H1 (cell line): ENCODE measurements around the gene BLOC1S1. TPM values are rescaled to one million over a fixed set of nuclear protein-coding genes. Genes with fewer than 3 reads are reported as not detected.

ENCODE experiments used
- CHD7 ChIP-seq: fragments of 300-600 bp; sonication (generic); IDR thresholded peaks from 2 replicates; pipeline ENCODE4 v1.7.1; 2012; ENCODE audit warnings: low read length, moderate library complexity, mild to moderate bottlenecking, inconsistent platforms; ENCODE audit not compliant: insufficient replicate concordance
- GTF2F1 ChIP-seq: IDR thresholded peaks from 2 replicates; pipeline ENCODE4 v1.6.1; 2012; ENCODE audit warnings: low read depth, low read length, improper control_type of control experiment, borderline replicate concordance
- HDAC6 ChIP-seq: IDR thresholded peaks from one replicate; pipeline ENCODE4 v1.7.1; 2012; ENCODE audit warnings: low read depth, mild to moderate bottlenecking, inconsistent platforms, low read length, moderate library complexity
- PHF8 ChIP-seq: fragments of 200-600 bp; sonication (generic); conservative IDR thresholded peaks from 2 replicates; pipeline ENCODE4 v1.7.1; 2012; ENCODE audit warnings: low read depth, mild to moderate bottlenecking, inconsistent platforms, low read length, moderate library complexity
- POLR2AphosphoS5 ChIP-seq: IDR thresholded peaks from 2 replicates; pipeline ENCODE4 v1.6.1; 2011; ENCODE audit warnings: low read depth, low read length
- SAP30 ChIP-seq: fragments of 300-600 bp; sonication (generic); IDR thresholded peaks from 2 replicates; pipeline ENCODE4 v1.7.1; 2012; ENCODE audit warnings: low read length, moderate library complexity, mild to moderate bottlenecking, inconsistent platforms; ENCODE audit not compliant: insufficient read depth, insufficient replicate concordance
- TAF1 ChIP-seq: IDR thresholded peaks from 2 replicates; pipeline ENCODE4 v1.6.1; 2011; ENCODE audit warnings: mild to moderate bottlenecking, low read depth, low read length
- YY1 ChIP-seq: IDR thresholded peaks from 2 replicates; pipeline ENCODE4 v1.6.1; 2011; ENCODE audit warnings: low read depth, mild to moderate bottlenecking, low read length
- polyA plus RNA-seq, 7 experiments: library from polyadenylated mRNA; depleted of rRNA in 3 of 7; stranded (reverse) in 5 of 7; unstranded in 2 of 7; fragments of >200 nt in 5 of 7; fragments of 200-250 nt in 2 of 7; gene quantifications; 1 replicate in 5 of 7; 2 replicates in 1 of 7; 4 replicates in 1 of 7; pipeline versions ENCODE4 v1.2.1 to v1.2.3, GENCODE V29; 2011 to 2013; ENCODE audit warnings: missing spikeins in 2 of 7, mixed read lengths in 2 of 7
- total RNA-seq: library from RNA; stranded (reverse); fragmentation: NEBNext Ultra II Directional; extraction: Animal tissue kit (Norgen Biotek cat#: 25700); gene quantifications from 2 replicates; pipeline ENCODE4 v1.2.1, GENCODE V29; 2021

The BLOC1S1 gene
- total and polyA plus RNA-seq, 2 of the 8 experiments (the other 6 are each of a cell fraction or from before 2014, with no cell fraction given) = 91.1 to 185 TPM

- TF ChIP-seq CHD7 = no peak
- no peak for TF ChIP-seq YY1
- no peak for TF ChIP-seq POLR2AphosphoS5
- TF ChIP-seq SAP30 = no peak
- TF ChIP-seq GTF2F1 = no peak
- TF ChIP-seq HDAC6 = no peak
- no peak for TF ChIP-seq PHF8
- no peak for TF ChIP-seq TAF1
Observed at GRCh38 chr12:55694188-55694515, 21.7 kb upstream of the BLOC1S1 start (continued).
